Activated CD4-positive, alpha-beta T cell treated with anti-CD3 and anti-CD28 coated beads, Interleukin-2, amount 10 ng/mL, durations not matched to agents 7 days and 5 days (primary cell): Measurements from ENCODE around the gene CCDC15. TPM values are rescaled to one million over a fixed set of nuclear protein-coding genes. Genes with fewer than 3 reads are reported as not detected.
"Not testable (repeated sequence)": the region's sequence is repeated elsewhere in the genome, so short reads cannot be mapped to it uniquely, and the experiment has no call there.

Source experiments
- CTCF ChIA-PET: fragments of 350-600 bp; sonication (Branson Sonifier 250); formaldehyde crosslinking; loops from one replicate; lab custom pipeline; 2021; ENCODE audit warnings: antibody characterized with exemption; lab: Charles Lee
- POLR2A ChIA-PET: fragments of 350-600 bp; sonication (Branson Sonifier 250); formaldehyde crosslinking; loops from one replicate; lab custom pipeline; 2021; ENCODE audit warnings: antibody characterized with exemption; lab: Charles Lee
- DNase-seq: peaks from one replicate; pipeline ENCODE4 v3.0.0-alpha.2; 2020
- H3K27ac Mint-ChIP-seq: one replicate; pipeline ENCODE4 v1.8.0; 2021; ENCODE audit warnings: mild to moderate bottlenecking, moderate library complexity, mixed read lengths
- H3K27me3 Mint-ChIP-seq: one replicate; pipeline ENCODE4 v1.8.0; 2021; ENCODE audit warnings: mixed read lengths
- H3K36me3 Mint-ChIP-seq: one replicate; pipeline ENCODE4 v1.8.0; 2021; ENCODE audit warnings: low read depth, mixed read lengths
- H3K4me1 Mint-ChIP-seq: one replicate; pipeline ENCODE4 v1.8.0; 2021; ENCODE audit warnings: mixed read lengths
- H3K4me3 Mint-ChIP-seq: one replicate; pipeline ENCODE4 v1.8.0; 2021; ENCODE audit warnings: mild to moderate bottlenecking, moderate library complexity, mixed read lengths
- H3K9me3 Mint-ChIP-seq: one replicate; pipeline ENCODE4 v1.8.0; 2021; ENCODE audit warnings: mixed read lengths
- total RNA-seq, 2 experiments: library from RNA; stranded (reverse); gene quantifications; one replicate each; pipeline ENCODE4 v1.2.3, GENCODE V29; 2021

CCDC15 gene
- total RNA-seq, 2 experiments from 2014 or later: 7.3 to 9.0 TPM

GRCh38 chr11:125082040-125082439 is 128.0 kb downstream of the CCDC15 start:
- H3K4me3 Mint-ChIP-seq: no peak overlapping the region
- ChIA-PET CTCF (interaction anchor here (0.6 to 1.2 kb wide), 2 partner anchors 10 to 284 kb away, joined by 3 to 5 read pairs; no protein-coding TSS in a partner anchor), POLR2A (no interaction called here)
- no peaks in the 10 kb centered on the region for H3K9me3 Mint-ChIP-seq
- H3K27ac Mint-ChIP-seq: no peak overlapping the region
- no peaks in the 10 kb centered on the region for H3K27me3 Mint-ChIP-seq
- DNase-seq: no peak
- no peaks in the 10 kb centered on the region for H3K36me3 Mint-ChIP-seq
- no peaks in the 10 kb centered on the region for H3K4me1 Mint-ChIP-seq

- H3K4me1 Mint-ChIP-seq: no peaks in the 10 kb centered on the region
- H3K27me3 Mint-ChIP-seq: no peaks in the 10 kb centered on the region
- ChIA-PET POLR2A (no interaction called here), CTCF (interaction anchor here (1.1 to 1.2 kb wide), 2 partner anchors 9 to 14 kb away, joined by 3 to 5 read pairs; no protein-coding TSS in a partner anchor)
- H3K36me3 Mint-ChIP-seq: no peaks in the 10 kb centered on the region
- H3K4me3 Mint-ChIP-seq: no peak overlapping the region
- H3K27ac Mint-ChIP-seq: no peak overlapping the region
- no peak for DNase-seq
- no peaks in the 10 kb centered on the region for H3K9me3 Mint-ChIP-seq
These were observed 128.8 kb downstream of the CCDC15 start for GRCh38 chr11:125082611-125083311.

GRCh38 chr11:125083312-125084056 is 129.5 kb downstream of the CCDC15 start:
- CTCF ChIA-PET: interaction anchor here (0.8 to 1.2 kb wide), 3 partner anchors 8 to 16 kb away, joined by 3 to 5 read pairs (median 3); no protein-coding TSS in a partner anchor

GRCh38 chr11:125084057-125084416 is 130.0 kb downstream of the CCDC15 start:
- Mint-ChIP-seq H3K9me3 (no peaks in the 10 kb centered on the region), H3K27ac (no peak overlapping the region), H3K4me1 (no peaks in the 10 kb centered on the region), H3K4me3 (no peak overlapping the region), H3K36me3 (no peaks in the 10 kb centered on the region), H3K27me3 (no peaks in the 10 kb centered on the region)
- DNase-seq: no peak
- ChIA-PET POLR2A (no interaction called here), CTCF (interaction anchor here (0.8 to 1.1 kb wide), 2 partner anchors 15 to 16 kb away, joined by 3 read pairs; no protein-coding TSS in a partner anchor)

More at GRCh38 chr11:125083312-125084056, 129.5 kb downstream of the CCDC15 start:
- no peak overlapping the region for H3K4me3 Mint-ChIP-seq
- H3K27me3 Mint-ChIP-seq: no peaks in the 10 kb centered on the region
- POLR2A ChIA-PET: no interaction called here
- no peak for DNase-seq
- no peaks in the 10 kb centered on the region for H3K36me3 Mint-ChIP-seq
- no peaks in the 10 kb centered on the region for H3K9me3 Mint-ChIP-seq
- H3K27ac Mint-ChIP-seq: no peak overlapping the region
- no peaks in the 10 kb centered on the region for H3K4me1 Mint-ChIP-seq

- Mint-ChIP-seq H3K27ac (no peak overlapping the region), H3K4me3 (no peak overlapping the region), H3K4me1 (no peaks in the 10 kb centered on the region), H3K36me3 (no peaks in the 10 kb centered on the region), H3K9me3 (no peaks in the 10 kb centered on the region), H3K27me3 (no peaks in the 10 kb centered on the region)
- no peak for DNase-seq
- ChIA-PET POLR2A (no interaction called here), CTCF (no interaction called here)
These were observed 130.8 kb downstream of the CCDC15 start for GRCh38 chr11:125084761-125085231.

GRCh38 chr11:125085301-125086081 is 131.5 kb downstream of the CCDC15 start:
- no peak for DNase-seq
- no peak overlapping the region for H3K27ac Mint-ChIP-seq
- H3K36me3 Mint-ChIP-seq: no peaks in the 10 kb centered on the region
- POLR2A ChIA-PET: no interaction called here
- H3K4me3 Mint-ChIP-seq: no peak overlapping the region
- no peaks in the 10 kb centered on the region for H3K27me3 Mint-ChIP-seq
- H3K9me3 Mint-ChIP-seq: no peaks in the 10 kb centered on the region
- H3K4me1 Mint-ChIP-seq: no peaks in the 10 kb centered on the region
- CTCF ChIA-PET: no interaction called here

GRCh38 chr11:125086633-125087296 is 132.8 kb downstream of the CCDC15 start:
- Mint-ChIP-seq H3K4me1 (no peaks in the 10 kb centered on the region), H3K36me3 (no peaks in the 10 kb centered on the region), H3K9me3 (no peaks in the 10 kb centered on the region), H3K27ac (no peak overlapping the region), H3K27me3 (no peaks in the 10 kb centered on the region), H3K4me3 (no peak overlapping the region)
- ChIA-PET CTCF (no interaction called here), POLR2A (no interaction called here)
- DNase-seq: no peak

- H3K27me3 Mint-ChIP-seq: no peaks in the 10 kb centered on the region
These were observed 134.1 kb downstream of the CCDC15 start for GRCh38 chr11:125088123-125088522.

GRCh38 chr11:125088576-125089455 is 134.8 kb downstream of the CCDC15 start:
- Mint-ChIP-seq H3K4me3 (no peak overlapping the region), H3K27ac (no peak overlapping the region), H3K27me3 (no peaks in the 10 kb centered on the region), H3K36me3 (no peaks in the 10 kb centered on the region), H3K4me1 (no peaks in the 10 kb centered on the region), H3K9me3 (no peaks in the 10 kb centered on the region)
- DNase-seq: no peak
- ChIA-PET POLR2A (no interaction called here), CTCF (interaction anchor here (0.5 to 1.4 kb wide), 4 partner anchors 13 to 416 kb away, joined by 3 read pairs; no protein-coding TSS in a partner anchor)

More at GRCh38 chr11:125088123-125088522, 134.1 kb downstream of the CCDC15 start:
- Mint-ChIP-seq H3K9me3 (no peaks in the 10 kb centered on the region), H3K4me3 (no peak overlapping the region), H3K36me3 (no peaks in the 10 kb centered on the region), H3K27ac (no peak overlapping the region), H3K4me1 (no peaks in the 10 kb centered on the region)
- DNase-seq: no peak
- ChIA-PET CTCF (interaction anchor here (0.5 to 1.4 kb wide), 3 partner anchors 12 to 415 kb away, joined by 3 read pairs; no protein-coding TSS in a partner anchor), POLR2A (no interaction called here)

GRCh38 chr11:125089481-125089880 is 135.5 kb downstream of the CCDC15 start:
- H3K27me3 Mint-ChIP-seq, H3K36me3 Mint-ChIP-seq, H3K27ac Mint-ChIP-seq, H3K9me3 Mint-ChIP-seq, H3K4me1 Mint-ChIP-seq, H3K4me3 Mint-ChIP-seq, DNase-seq, POLR2A ChIA-PET: not testable (repeated sequence)
- CTCF ChIA-PET: interaction anchor here (0.7 to 2.4 kb wide), 3 partner anchors 11 to 417 kb away, joined by 3 to 14 read pairs (median 3); no protein-coding TSS in a partner anchor

- H3K4me3 Mint-ChIP-seq, POLR2A ChIA-PET, H3K9me3 Mint-ChIP-seq, H3K27me3 Mint-ChIP-seq, DNase-seq, H3K27ac Mint-ChIP-seq, H3K4me1 Mint-ChIP-seq, H3K36me3 Mint-ChIP-seq: not testable (repeated sequence)
- CTCF ChIA-PET: interaction anchor here (1.5 to 2.4 kb wide), 2 partner anchors 11 to 22 kb away, joined by 4 to 14 read pairs; no protein-coding TSS in a partner anchor
These were observed 136.1 kb downstream of the CCDC15 start for GRCh38 chr11:125090151-125090550.
